ENCODE data around the gene MCF2. TPM values are rescaled to one million over a fixed set of nuclear protein-coding genes. Genes with fewer than 3 reads are reported as not detected.

The MCF2 gene
- polyA plus RNA-seq, 2 donors: 0.06 to 0.10 TPM

Other genes with a start within 250 kb of the MCF2 start
- gene F9, start 177.4 kb downstream of the MCF2 start, polyA plus RNA-seq: not detected
- gene ATP11C, start 224.9 kb upstream of the MCF2 start, polyA plus RNA-seq: 1 to 10 TPM; 1.7 to 3.4 TPM

All from esophagus (tissue), 2 donors.